Measurements from ENCODE around the gene FARP1.

Gene FARP1

DNA sequence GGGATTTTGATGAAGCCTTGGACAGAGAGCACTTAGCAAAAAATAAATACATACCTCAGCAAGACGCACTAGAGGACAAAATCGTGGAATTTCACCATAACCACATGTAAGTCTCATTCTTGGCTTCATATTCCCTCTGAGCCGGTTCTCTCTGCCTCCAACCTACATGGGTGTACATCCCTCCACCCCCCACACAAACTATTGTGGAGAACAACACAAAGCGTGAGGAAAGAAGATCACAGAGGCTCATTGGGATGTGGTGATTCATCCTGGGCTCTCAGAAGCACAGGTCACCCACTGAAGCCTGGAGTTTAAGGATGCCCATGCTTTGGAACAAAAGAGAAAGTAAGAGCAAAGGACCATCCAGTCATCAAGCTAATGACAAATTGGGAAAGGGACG, 241.8 kb downstream of the FARP1 start:
- Histone ChIP-seq H3K4me3 (ENCODE audit: insufficient read depth, low read length, poor library complexity, severe bottlenecking) (no peak overlapping the region), H3K9me2 (replicated peaks; ENCODE audit: insufficient read depth, low read length) (no peaks in the 10 kb centered on the region), H2AFZ (ENCODE audit: low read depth, low read length, severe bottlenecking) (no peak overlapping the region), H3K27ac (ENCODE audit: low read depth, low read length) (no peak overlapping the region), H3K27me3 (ENCODE audit: low read length) (no peaks in the 10 kb centered on the region; the same call in 1 of the 2 replicates), H3K36me3 (ENCODE audit: low read length) (no peaks in the 10 kb centered on the region), H4K20me1 (ENCODE audit: low read depth, low read length) (no peaks in the 10 kb centered on the region), H3F3A (ENCODE audit: insufficient read depth) (no peaks in the 10 kb centered on the region), H3K79me2 (ENCODE audit: insufficient read depth, low read length) (no peaks in the 10 kb centered on the region), H3K4me2 (ENCODE audit: low read depth, low read length, poor library complexity, severe bottlenecking) (no peak overlapping the region), H3K9ac (ENCODE audit: low read length) (no peak overlapping the region), H3K9me3 (ENCODE audit: insufficient read depth, low read length) (no peaks in the 10 kb centered on the region)
- no peak for TF ChIP-seq EZH2phosphoT487 (conservative IDR thresholded peaks at IDR 0.05; ENCODE audit: low read length)
- TF ChIP-seq, protein P1, sequence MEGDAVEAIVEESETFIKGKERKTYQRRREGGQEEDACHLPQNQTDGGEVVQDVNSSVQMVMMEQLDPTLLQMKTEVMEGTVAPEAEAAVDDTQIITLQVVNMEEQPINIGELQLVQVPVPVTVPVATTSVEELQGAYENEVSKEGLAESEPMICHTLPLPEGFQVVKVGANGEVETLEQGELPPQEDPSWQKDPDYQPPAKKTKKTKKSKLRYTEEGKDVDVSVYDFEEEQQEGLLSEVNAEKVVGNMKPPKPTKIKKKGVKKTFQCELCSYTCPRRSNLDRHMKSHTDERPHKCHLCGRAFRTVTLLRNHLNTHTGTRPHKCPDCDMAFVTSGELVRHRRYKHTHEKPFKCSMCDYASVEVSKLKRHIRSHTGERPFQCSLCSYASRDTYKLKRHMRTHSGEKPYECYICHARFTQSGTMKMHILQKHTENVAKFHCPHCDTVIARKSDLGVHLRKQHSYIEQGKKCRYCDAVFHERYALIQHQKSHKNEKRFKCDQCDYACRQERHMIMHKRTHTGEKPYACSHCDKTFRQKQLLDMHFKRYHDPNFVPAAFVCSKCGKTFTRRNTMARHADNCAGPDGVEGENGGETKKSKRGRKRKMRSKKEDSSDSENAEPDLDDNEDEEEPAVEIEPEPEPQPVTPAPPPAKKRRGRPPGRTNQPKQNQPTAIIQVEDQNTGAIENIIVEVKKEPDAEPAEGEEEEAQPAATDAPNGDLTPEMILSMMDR (IDR thresholded peaks at IDR 0.05; ENCODE audit: insufficient read depth, low read length, poor library complexity, severe bottlenecking) = no peak

DNA sequence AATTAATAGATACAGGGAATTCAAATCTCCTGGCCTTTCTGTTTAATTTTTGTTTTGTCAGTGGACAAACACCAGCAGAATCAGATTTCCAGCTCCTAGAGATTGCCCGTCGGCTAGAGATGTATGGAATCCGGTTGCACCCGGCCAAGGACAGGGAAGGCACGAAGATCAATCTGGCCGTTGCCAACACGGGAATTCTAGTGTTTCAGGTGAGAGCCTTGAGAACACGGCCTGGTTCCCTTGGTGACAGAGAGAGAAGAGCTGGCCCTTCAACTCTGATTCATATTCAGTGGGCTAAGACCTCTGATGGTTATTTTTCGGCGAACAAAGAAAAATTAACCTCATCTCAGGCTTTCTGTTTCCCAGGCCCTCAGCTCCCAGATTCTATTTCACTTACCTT, 242.7 kb downstream of the FARP1 start:
- no peaks in the 10 kb centered on the region; the same call in 1 of the 2 replicates for H3K27me3 ChIP-seq (ENCODE audit: low read length)
- no peaks in the 10 kb centered on the region for H3K79me2 ChIP-seq (ENCODE audit: insufficient read depth, low read length)
- H3K9ac ChIP-seq (ENCODE audit: low read length) = no peak overlapping the region
- no peaks in the 10 kb centered on the region for H4K20me1 ChIP-seq (ENCODE audit: low read depth, low read length)
- TF ChIP-seq, protein P1 (IDR thresholded peaks at IDR 0.05; ENCODE audit: insufficient read depth, low read length, poor library complexity, severe bottlenecking) = no peak
- no peak for TF ChIP-seq EZH2phosphoT487 (conservative IDR thresholded peaks at IDR 0.05; ENCODE audit: low read length)
- H2AFZ ChIP-seq (ENCODE audit: low read depth, low read length, severe bottlenecking) = no peak overlapping the region
- H3F3A ChIP-seq (ENCODE audit: insufficient read depth) = no peaks in the 10 kb centered on the region
- H3K27ac ChIP-seq (ENCODE audit: low read depth, low read length) = no peak overlapping the region
- no peaks in the 10 kb centered on the region for H3K9me3 ChIP-seq (ENCODE audit: insufficient read depth, low read length)
- no peak overlapping the region for H3K4me3 ChIP-seq (ENCODE audit: insufficient read depth, low read length, poor library complexity, severe bottlenecking)
- no peak overlapping the region for H3K4me2 ChIP-seq (ENCODE audit: low read depth, low read length, poor library complexity, severe bottlenecking)
- H3K9me2 ChIP-seq (replicated peaks; ENCODE audit: insufficient read depth, low read length) = no peaks in the 10 kb centered on the region
- H3K36me3 ChIP-seq (ENCODE audit: low read length) = no peaks in the 10 kb centered on the region

DNA sequence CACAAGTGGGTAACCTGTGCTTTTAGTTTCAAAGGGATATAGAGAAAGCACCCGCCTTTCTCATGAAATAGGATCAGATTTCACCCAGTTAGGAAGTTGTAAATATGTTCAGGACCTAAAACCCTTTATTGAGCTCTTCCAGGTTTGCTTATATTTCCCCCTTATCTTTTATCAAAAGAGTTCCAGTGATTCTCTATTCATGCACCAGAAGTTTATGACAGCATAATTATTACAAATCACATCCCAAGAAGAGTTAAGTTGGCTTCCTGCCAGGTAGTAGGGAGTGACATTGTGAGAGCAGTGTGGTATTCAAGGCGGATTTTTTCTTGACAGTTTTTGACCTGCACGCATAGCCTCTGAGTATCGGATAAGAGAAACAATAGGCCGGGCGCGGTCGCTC, 243.7 kb downstream of the FARP1 start:
- H3K36me3 ChIP-seq (ENCODE audit: low read length) = no peaks in the 10 kb centered on the region
- no peak for TF ChIP-seq EZH2phosphoT487 (conservative IDR thresholded peaks at IDR 0.05; ENCODE audit: low read length)
- TF ChIP-seq, protein P1 (IDR thresholded peaks at IDR 0.05; ENCODE audit: insufficient read depth, low read length, poor library complexity, severe bottlenecking) = no peak
- H3K27ac ChIP-seq (ENCODE audit: low read depth, low read length) = no peak overlapping the region
- H3F3A ChIP-seq (ENCODE audit: insufficient read depth) = no peaks in the 10 kb centered on the region
- H3K79me2 ChIP-seq (ENCODE audit: insufficient read depth, low read length) = no peaks in the 10 kb centered on the region
- H3K27me3 ChIP-seq (ENCODE audit: low read length) = no peaks in the 10 kb centered on the region; the same call in 1 of the 2 replicates
- H3K4me3 ChIP-seq (ENCODE audit: insufficient read depth, low read length, poor library complexity, severe bottlenecking) = no peak overlapping the region
- no peaks in the 10 kb centered on the region for H4K20me1 ChIP-seq (ENCODE audit: low read depth, low read length)
- no peaks in the 10 kb centered on the region for H3K9me3 ChIP-seq (ENCODE audit: insufficient read depth, low read length)
- no peak overlapping the region for H3K9ac ChIP-seq (ENCODE audit: low read length)
- no peaks in the 10 kb centered on the region for H3K9me2 ChIP-seq (replicated peaks; ENCODE audit: insufficient read depth, low read length)
- no peak overlapping the region for H2AFZ ChIP-seq (ENCODE audit: low read depth, low read length, severe bottlenecking)
- H3K4me2 ChIP-seq (ENCODE audit: low read depth, low read length, poor library complexity, severe bottlenecking) = no peak overlapping the region

Data from SU-DHL-6 (cell line).